DOHH2 (cell line): ENCODE data around the gene DUSP10.

Experiments
- H3F3A ChIP-seq: fragments of 200-600 bp; sonication (generic), shearing (Covaris generic); 2 replicates; pipeline ENCODE4 v1.6.0; 2016; ENCODE audit warnings: antibody characterized with exemption, mild to moderate bottlenecking; ENCODE audit not compliant: control insufficient read depth, insufficient read depth
- H3K27ac ChIP-seq: fragments of 200-600 bp; sonication (generic); 2 replicates; pipeline ENCODE4 v1.5.1; 2014; ENCODE audit warnings: low read depth, mild to moderate bottlenecking, low read length, moderate library complexity
- H3K27me3 ChIP-seq: fragments of 200-600 bp; sonication (generic); 2 replicates; pipeline ENCODE4 v1.6.1; 2014; ENCODE audit warnings: mild to moderate bottlenecking, low read length, mixed read lengths; ENCODE audit not compliant: control insufficient read depth
- H3K36me3 ChIP-seq: fragments of 200-600 bp; sonication (generic); 2 replicates; pipeline ENCODE4 v1.6.1; 2014; ENCODE audit warnings: mild to moderate bottlenecking, low read length, moderate library complexity, mixed read lengths; ENCODE audit not compliant: control insufficient read depth
- H3K4me1 ChIP-seq: fragments of 200-600 bp; sonication (generic); 2 replicates; pipeline ENCODE4 v1.6.1; 2014; ENCODE audit warnings: mild to moderate bottlenecking, low read length, mixed read lengths; ENCODE audit not compliant: control insufficient read depth
- H3K4me2 ChIP-seq: fragments of 200-600 bp; sonication (generic); 2 replicates; pipeline ENCODE4 v1.6.0; 2014; ENCODE audit warnings: mild to moderate bottlenecking, low read length, moderate library complexity
- H3K4me3 ChIP-seq: fragments of 200-600 bp; sonication (generic); 2 replicates; pipeline ENCODE4 v1.5.1; 2014; ENCODE audit warnings: mild to moderate bottlenecking, low read length, mixed read lengths
- H3K79me2 ChIP-seq: fragments of 200-600 bp; sonication (generic); 2 replicates; pipeline ENCODE4 v1.6.1; 2014; ENCODE audit warnings: mild to moderate bottlenecking, low read length, mixed read lengths; ENCODE audit not compliant: control insufficient read depth
- H3K9me2 ChIP-seq: fragments of 200-600 bp; sonication (generic); replicated peaks from 2 replicates; pipeline ENCODE4 v1.6.1; 2014; ENCODE audit warnings: mild to moderate bottlenecking, low read length, mixed read lengths; ENCODE audit not compliant: control insufficient read depth
- H3K9me3 ChIP-seq: fragments of 200-600 bp; sonication (generic); 2 replicates; pipeline ENCODE4 v1.6.1; 2014; ENCODE audit warnings: antibody characterized with exemption, low read length, mixed read lengths; ENCODE audit not compliant: control insufficient read depth, insufficient read depth
- H4K20me1 ChIP-seq: fragments of 200-600 bp; sonication (generic); 2 replicates; pipeline ENCODE4 v1.6.0; 2014; ENCODE audit warnings: low read depth, mild to moderate bottlenecking, antibody characterized with exemption, low read length, moderate library complexity; ENCODE audit not compliant: control insufficient read depth, insufficient read depth
- CTCF ChIP-seq: fragments of 200-600 bp; sonication (generic); IDR thresholded peaks from one replicate; pipeline ENCODE4 v1.5.1; 2014; ENCODE audit warnings: antibody characterized with exemption, mild to moderate bottlenecking, low read depth, low read length; ENCODE audit not compliant: poor library complexity, severe bottlenecking
- EZH2phosphoT487 ChIP-seq: fragments of 200-600 bp; sonication (generic); IDR thresholded peaks from 2 replicates; pipeline ENCODE4 v1.6.1; 2017; ENCODE audit warnings: borderline replicate concordance, mild to moderate bottlenecking, antibody characterized with exemption, low read length, moderate library complexity, mixed read lengths

The DUSP10 gene

DNA sequence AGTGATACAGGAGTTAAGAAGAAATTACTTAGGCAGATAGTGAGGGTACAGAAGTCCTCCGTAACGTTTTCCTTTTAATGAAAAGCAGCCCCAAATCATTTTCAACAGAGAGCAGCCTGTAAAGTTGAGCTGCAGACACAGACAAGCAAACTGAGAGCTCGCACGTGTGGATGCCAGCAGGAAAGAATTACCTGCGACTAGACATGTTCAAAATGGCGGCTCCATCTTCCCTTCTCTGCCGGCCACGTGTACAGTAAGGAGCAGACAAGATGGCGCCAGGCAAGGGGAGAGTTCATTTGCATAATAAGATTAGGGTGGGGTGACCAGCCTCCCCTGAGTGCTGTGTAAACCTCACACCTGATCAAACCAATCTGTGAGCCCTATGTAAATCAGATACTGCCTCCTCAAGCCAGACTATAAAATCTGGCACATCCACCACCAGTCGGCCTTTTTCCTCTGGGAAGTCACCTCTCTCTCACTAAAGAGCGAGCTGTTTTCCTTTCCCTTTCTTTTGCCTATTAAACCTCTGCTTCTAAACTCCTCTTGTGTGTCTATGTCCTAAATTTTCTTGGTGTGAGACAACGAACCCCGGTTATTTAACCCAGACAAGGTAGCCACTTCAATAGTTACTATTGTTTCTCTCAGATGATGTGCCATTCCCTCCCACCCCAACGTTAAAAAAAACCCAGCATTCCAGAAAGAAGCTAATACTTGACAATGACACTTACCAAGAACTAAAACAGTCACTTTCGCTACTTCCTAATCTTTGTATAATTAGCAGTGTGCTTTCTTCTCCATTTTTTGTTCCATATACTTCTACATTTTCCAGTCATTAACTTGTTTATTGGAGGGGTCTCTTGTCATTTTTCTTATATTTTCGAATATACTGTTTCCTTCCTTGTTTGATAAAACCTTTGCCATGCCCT lies 27.4 kb downstream of the DUSP10 start:
- H3K4me3 ChIP-seq: no peak overlapping the region
- no peaks in the 10 kb centered on the region for H3K36me3 ChIP-seq
- H3K4me2 ChIP-seq: no peak overlapping the region
- no peaks in the 10 kb centered on the region for H4K20me1 ChIP-seq
- TF ChIP-seq CTCF (no peak), EZH2phosphoT487 (no peak)
- no peaks in the 10 kb centered on the region for H3K9me3 ChIP-seq
- H3F3A ChIP-seq: no peaks in the 10 kb centered on the region
- no peaks in the 10 kb centered on the region for H3K9me2 ChIP-seq
- H3K27ac ChIP-seq: no peak overlapping the region
- no peaks in the 10 kb centered on the region for H3K79me2 ChIP-seq
- peaks cover 3% of the 10 kb centered on the region; the same call in 1 of the 2 replicates for H3K4me1 ChIP-seq
- H3K27me3 ChIP-seq: no peaks in the 10 kb centered on the region

- TF ChIP-seq EZH2phosphoT487 (no peak), CTCF (no peak)
- H3K79me2 ChIP-seq: no peaks in the 10 kb centered on the region
- no peaks in the 10 kb centered on the region for H3K36me3 ChIP-seq
Observed at GRCh38 chr1:221712776-221713431, 29.0 kb downstream of the DUSP10 start.

DNA sequence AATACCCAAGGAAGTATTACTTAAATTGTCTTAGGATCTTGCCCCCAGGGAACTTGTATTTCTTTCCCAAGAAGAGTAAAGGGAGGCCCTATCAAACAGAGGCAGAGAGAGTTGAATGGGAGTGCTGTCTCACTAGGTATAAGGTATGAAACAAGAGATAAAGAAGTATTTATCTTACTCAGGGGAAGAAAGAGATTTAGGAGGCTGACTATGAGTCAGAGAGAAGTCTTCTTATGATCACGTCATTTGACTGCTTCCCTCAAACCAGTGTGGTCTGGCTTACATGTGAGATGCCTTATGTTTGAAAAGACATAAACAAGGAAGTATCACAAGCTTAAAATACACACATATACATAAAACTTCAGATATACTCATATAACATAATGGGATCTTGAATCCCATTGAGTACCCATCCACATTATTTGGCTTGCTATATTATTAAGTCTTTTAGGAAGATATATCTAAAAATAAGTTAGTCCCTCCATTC lies 29.6 kb downstream of the DUSP10 start:
- TF ChIP-seq EZH2phosphoT487: no peak
- TF ChIP-seq CTCF: no peak
- Histone ChIP-seq H3K9me2 (no peaks in the 10 kb centered on the region), H3F3A (no peaks in the 10 kb centered on the region), H3K36me3 (no peaks in the 10 kb centered on the region), H3K4me2 (no peak overlapping the region), H3K4me1 (peaks cover 3% of the 10 kb centered on the region; the same call in 1 of the 2 replicates), H3K79me2 (no peaks in the 10 kb centered on the region), H3K9me3 (no peaks in the 10 kb centered on the region), H3K27ac (no peak overlapping the region), H3K27me3 (no peaks in the 10 kb centered on the region), H3K4me3 (no peak overlapping the region), H4K20me1 (no peaks in the 10 kb centered on the region)

More at GRCh38 chr1:221712776-221713431, 29.0 kb downstream of the DUSP10 start:
- no peaks in the 10 kb centered on the region for H3K9me2 ChIP-seq
- no peaks in the 10 kb centered on the region for H4K20me1 ChIP-seq
- no peaks in the 10 kb centered on the region for H3F3A ChIP-seq
- H3K4me3 ChIP-seq: no peak overlapping the region
- no peak overlapping the region for H3K27ac ChIP-seq
- peaks cover 3% of the 10 kb centered on the region; the same call in 1 of the 2 replicates for H3K4me1 ChIP-seq
- no peaks in the 10 kb centered on the region for H3K27me3 ChIP-seq
- no peak overlapping the region for H3K4me2 ChIP-seq
- H3K9me3 ChIP-seq: no peaks in the 10 kb centered on the region
